Activated naive CD4-positive, alpha-beta T cell treated with anti-CD3 and anti-CD28 coated beads, Interleukin-2, amount 50 U/mL, for 16 hours (primary cell): ENCODE measurements around the gene AHDC1.
"Not testable (repeated sequence)": the region's sequence is repeated elsewhere in the genome, so short reads cannot be mapped to it uniquely, and the experiment has no call there.

Experiments used
- DNase-seq: peaks from one replicate; pipeline ENCODE4 v3.0.0-alpha.2; 2020

AHDC1 gene

DNA sequence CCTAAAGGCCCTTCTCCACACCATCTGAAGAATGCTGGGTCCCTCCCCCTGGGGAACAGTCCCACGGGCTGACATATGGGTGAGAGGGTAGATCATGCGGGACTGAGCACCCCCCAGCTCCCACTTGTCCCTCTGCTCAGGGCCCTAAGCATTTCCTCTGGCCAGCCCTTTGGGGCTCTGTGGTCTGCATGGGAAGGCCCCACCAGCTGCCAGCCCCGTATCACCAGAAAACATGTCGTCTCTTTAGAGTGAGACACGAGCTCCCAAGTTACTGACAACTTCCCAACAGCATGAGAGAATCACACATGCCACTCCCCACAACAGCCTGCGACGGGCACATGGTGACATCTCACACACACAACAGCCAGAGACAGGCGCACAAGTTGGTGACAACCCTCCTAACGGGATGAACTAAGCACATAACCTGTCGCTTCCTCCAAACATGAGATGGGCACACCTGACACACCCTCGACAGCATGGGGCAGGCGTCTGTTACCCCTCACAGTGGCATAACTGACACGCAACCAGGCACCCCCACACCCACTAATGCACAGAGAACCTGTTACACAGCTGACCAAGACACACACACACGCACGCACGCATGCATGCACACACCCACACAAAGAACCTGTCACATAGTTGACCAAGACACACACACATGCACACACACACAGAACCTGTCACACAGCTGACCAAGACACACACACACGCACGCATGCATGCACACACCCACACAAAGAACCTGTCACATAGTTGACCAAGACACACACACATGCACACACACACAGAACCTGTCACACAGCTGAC, 41.2 kb downstream of the AHDC1 start:
- DNase-seq, result no peak

DNA sequence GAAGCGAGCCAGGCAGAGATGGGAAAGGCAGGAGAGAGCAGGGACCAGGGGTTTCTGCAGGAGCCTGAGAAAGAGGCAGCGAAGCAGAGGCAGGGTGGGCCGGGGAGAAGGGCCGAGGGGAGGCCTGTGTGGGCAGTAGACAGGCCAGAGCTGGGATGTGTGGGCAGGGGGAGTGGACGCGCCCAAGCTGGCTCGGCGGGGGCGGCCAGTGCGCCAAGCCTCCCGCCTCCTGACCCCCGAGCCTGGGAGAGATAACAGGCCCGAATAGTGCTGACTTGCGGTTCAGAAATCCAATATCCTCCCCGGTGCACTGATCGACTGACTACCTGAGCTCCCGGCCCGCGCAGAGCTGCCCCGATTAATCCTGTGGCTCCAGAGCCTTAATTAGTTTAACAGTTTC, 41.9 kb downstream of the AHDC1 start:
- DNase-seq, result no peak

DNA sequence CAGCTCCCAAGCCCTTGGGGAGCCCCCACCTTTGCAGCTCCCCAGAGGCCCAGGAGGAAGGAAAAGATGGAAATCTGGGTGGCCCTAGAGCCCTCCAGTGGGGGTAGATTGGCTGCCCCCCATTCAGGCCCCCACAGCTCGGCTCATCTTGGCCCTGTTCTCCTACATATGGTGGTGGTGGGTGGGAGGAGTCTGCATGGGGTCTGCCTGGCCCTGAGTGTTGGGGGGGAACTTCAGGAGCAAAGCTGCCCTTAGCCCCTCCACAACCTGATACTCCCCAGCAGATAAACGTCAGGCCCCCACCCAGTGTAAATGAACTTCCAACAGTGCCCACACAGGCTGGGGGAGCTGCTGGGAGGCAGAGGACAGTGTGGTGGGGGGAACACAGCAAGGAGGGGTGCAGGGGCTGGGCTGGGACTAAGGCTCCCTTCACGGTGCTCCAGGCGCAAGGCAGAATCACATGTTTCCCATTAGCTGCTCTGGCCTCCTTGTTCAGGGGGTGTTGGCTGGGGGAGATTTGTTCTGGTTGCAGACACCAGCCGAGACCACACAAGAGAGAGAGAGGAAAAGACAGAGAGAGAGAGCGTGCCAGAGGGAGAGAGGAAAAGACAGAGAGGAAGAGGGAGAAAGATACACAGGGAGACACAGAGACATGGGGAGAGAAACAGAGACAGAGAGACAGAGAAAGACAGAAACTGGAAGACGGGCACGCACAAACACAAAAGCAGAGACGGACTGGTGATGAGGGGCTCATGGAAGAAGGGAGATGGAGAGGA, 42.6 kb downstream of the AHDC1 start:
- DNase-seq, result no peak

DNA sequence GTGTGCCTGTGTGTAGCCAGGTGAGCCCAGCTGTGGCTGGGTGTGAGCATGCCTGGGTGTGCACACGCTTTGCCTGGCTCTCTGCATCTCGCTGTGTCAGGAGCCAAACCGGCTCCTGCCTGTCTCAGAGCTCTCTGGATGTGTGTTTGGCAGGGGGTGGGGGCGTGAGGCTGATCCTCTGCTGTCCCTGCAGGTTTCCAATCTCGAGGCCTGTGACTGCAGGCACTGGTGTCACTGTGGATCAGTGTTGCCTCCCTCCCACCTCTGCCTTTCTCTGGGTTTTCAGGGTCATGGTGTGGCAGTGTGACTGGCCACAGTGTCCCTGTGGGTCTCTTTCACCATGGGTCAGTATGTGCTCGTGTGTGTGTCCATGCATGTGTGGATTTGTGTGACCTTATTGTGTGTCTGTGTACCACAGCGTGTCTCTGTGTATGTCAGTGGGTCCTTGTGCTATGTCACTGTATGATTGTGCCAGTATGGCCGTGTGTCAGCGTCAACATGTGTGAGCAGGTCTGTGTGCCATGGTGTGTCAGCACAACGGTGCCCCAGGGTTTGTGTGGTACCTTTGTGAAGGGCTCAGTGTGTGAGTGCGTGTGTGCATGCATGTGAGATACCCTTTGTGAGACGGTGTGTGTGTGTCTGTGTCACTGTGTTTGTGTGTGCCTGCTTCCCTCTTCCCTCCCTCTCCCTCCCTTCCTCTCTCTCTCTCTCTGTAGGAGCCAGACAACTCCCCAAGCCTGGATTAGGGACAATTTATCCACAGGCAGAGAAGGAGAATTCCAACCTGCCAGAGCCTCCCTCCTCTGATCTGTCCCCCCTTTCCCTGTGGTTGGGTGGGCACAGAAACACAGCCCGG, 43.4 kb downstream of the AHDC1 start:
- DNase-seq, result no peak

DNA sequence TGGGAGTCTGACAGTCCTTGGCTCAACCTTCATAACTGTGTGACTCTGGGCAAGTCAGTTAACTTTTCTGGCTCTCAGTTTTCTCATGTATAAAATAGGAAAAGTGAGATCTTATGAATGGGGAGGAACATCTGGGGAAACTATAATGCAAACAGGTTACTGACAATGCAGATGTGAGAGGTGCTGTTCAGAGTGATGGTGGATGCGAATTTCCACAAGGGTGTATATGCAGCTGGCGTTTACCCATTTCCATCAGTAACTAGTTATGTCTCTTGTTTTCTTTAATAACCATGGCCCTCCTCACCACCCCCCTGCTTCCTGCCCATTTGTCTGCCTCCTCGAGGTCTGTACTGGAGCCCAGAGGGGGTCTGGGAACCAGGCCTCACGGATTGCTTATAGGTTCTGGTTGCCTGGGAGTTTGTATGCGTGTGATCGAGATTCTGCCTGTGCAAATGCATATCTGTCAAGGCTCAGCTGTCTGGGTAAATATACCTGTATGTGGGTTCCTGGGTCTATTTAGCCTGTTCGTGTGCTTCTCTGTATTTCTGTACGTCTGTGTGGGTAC, 44.4 kb downstream of the AHDC1 start:
- no peak for DNase-seq

DNA sequence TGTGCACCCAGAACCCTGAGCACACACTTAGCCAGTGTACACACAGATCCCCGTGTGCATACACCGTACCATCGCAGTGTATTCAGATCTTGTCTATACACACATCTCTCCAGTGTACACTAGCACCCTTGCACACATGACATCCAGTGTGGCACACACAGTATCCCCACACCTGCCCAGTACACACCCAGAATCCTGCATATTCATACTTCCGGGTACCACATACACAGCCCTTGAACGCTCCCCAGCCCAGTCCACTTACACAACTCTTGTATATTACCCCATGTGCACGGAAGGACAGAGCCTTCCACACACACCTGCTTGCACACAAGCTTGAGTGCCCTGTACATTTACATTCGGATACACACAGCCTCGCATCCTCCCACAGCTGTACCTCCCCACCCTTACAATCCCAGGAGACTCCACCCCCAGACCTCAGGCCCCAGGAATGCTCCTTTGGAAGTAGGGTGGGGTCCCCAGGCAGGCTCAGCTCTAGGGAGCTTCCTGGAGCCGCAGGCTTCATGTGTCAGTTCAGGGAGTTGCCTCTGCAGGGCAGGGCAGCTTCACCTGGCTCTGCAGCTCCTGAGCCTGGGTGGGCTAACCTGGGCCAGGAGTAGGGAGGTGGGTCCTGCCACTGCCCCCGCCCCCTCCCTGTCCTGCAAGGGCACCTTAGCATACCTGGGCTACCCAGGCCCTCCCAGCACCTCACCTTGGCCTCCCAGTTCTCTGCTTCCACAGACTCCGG, 46.2 kb downstream of the AHDC1 start:
- no peak for DNase-seq

DNA sequence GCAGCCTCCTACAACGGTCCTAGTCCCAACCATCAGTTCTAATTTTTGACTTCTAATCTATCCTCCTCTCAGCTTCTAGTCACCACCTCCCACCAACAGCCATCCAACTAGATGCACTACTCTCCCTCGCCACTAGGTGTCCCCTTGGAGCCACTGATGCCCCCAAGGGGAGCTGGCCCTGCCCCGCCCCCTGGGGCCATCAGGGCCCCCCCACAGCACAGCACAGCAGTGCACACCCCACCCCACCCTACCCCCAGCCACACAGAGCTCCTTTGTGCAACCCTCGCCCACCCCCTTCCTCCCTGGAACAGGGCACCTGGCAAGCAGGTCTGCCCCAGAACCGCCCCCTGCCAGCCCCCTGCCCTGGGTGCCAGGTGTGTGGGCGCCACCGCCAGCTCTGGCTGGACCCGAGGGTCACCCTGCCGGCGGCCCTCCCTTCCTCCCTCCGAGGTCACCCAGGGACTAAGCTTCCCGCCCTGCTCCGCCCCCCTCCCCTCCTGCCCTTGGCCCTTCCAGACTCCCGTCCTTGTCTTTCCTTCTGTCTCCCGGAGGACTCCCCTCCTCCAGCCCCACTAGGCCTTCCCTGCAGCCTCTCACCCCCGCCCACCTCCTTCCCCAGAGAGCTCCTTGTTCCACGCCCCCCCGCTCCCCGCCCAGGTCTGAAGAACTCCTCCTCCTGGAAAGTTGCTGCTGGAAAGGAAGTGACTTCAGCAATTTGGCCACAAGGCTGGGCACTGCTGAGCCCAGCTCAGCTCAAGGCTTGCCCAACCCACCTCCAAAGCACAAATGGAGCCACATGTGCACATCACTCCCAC, 47.0 kb downstream of the AHDC1 start:
- peak; percentile 78 for DNase-seq

DNA sequence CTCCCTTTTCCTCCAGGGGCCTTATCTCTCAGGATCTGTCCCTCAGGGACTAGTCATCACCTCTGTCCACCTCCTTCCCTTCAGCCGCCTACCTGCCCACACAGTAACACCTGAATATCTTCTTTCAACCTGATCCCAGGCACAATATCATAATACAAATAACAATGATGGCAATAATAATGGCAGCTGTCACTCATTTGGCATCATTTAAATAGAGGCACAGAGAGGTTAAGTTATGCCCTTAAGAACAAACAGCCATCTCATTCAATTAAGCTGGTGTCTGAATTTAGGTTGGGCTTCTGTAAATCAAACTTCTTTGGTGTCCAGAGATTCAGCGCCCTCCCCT, 47.5 kb downstream of the AHDC1 start:
- no peak for DNase-seq

DNA sequence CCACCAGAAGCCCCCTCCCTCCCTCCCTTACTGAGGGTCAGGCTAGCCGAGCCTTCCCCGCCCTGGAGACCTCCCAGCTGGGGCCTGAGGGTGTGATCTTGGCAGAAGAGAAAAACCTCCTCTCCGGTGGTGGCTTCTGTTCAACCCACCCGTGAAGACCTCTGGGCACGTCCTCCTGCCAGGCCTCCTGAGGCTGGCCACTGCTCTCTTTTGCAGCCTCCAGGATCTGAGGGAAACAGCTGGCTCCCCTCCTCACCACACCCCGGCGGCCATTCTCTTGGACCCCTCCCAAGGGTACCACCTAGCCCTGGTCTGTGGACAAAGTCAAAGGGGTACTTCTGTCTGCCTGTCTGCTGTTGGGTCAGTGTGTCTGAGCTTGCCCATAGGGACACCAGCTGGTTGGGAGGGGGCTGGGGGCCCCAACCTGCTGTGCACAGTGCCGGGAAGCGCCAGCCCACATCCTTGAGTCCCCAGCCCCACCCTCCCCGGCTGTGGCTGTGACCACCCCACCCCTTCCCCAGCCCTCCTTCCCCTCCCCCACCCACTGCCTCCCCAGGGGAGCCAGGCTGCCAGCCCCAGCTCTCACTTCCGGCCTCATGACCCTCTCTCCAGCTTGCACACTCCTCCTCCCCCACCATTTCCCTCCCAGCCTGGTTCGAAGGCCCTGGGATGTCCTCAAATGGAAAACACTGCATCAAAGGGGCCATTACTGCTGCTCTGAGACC, 48.1 kb downstream of the AHDC1 start:
- DNase-seq, result no peak

DNA sequence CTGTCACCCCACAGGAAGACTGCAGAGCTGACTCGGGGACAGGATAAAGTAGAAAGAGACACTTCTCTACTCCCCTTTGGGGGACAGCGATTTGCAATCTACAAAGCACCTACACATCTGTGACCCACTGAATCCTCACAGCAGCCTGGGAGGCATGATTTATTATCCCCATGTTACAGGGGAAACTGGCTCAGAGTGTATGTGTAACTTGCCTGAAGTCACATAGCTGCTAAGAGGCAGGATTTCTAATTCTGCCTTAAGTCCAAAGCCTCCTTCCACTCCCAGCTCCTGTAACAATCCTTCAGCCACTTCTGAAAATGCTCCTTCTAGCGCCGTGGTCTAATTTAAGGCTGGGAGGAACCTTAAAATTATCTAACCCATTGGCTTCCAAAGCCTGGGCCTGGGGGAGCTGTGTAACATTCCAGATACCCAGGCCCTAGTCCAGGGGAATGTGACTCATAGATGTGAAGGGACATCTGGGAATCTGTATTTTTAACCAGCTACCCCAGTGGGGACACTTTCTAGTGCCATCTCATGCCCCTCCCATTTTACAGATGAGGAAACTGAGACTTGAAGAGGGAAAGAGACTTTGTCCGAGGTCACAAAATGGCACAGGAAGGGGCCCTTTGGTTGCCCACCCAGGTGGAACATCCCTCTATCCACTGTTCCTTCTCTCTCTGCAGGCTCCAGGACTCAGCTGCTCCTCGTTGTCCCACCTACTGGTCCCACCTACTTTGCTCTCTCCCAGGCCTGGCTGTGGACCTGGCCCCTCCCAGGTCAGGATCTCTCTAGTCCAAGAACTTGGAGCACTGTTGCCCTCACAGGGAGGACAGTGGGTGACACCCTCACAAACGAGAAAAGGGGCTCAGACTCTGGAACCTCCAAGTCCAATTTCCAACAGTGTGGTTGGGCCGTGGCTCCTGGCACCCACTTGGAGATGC, 48.9 kb downstream of the AHDC1 start:
- DNase-seq, result no peak

DNA sequence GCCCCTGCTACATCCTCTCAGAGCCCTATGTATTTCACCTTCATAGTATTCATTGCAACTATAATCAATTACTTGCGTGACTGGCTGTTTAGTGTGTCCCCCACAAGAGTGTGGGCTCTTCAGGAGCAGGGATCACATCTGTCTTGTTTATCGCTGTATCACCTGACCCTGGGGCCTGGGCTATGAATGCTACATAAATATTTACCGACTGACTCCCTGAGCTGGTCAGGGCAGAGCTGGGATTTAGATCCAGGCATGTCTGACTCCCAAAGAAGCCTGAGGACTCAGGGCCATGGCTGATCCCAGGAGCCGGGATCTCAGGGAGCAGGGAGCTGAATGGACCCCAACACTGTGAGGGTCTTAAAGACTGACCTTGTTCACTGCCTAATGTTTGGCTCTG, 49.7 kb downstream of the AHDC1 start:
- DNase-seq, result no peak

DNA sequence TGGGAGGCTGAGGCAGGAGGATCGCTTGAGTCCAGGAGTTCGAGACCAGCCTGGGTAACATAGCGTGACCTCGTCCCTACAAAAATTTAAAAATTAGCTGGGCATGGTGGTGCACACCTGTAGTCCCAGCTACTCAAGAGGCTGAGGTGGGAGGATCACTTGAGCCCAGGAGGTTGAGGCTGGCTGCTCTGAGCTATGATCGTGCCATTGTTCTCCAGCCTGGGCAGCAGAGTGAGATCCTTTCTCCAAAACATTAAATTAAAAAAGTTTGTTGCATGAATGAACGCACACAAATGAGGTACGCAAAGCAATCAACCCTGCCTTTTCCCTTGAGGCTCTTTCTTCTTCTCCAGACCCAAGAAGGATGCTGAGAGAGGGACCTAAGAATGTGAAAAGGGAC, 50.1 kb downstream of the AHDC1 start:
- not testable (repeated sequence) for DNase-seq

DNA sequence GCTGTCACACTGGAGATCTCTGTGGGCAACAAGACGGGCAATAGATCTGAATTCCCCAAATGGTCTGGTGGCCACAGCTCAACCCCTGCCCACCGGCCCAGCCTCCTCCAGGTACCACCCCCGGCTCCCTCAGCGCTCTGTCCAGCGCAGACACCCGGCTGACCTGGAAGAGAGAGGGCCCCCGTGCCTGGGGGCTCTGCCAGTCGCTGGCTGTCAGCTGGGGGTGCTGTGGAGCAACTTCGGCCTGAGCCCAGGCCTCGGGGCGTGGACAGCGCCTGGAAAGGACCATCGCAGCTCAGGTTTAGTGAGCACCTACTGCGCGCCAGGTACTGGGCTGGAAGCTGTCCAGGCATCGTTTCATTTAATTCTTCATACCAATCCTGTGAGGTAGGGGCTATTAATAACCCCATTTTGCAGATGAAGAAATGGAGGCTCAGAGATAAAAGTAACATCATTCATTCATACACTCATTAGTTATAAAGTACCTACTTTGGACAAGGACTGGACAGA, 51.0 kb downstream of the AHDC1 start:
- no peak for DNase-seq

DNA sequence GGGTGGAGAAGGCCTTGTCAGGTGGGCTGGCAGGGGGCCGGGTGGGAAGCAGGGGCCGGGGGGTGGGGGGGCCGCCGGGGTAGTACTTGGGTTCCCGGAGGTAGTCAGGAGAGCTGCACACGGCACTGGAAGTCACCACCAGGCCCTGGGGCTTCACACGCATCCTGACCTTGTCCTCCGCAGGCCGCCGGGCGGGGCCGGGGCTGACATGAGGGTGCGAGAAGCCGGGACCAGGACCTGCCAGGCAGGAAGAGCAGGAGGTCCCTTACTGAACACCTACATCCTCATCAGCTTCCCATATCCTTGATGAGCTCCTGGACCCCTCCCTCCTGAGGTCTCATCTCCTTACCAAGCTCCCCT, 52.0 kb downstream of the AHDC1 start:
- DNase-seq, result no peak

DNA sequence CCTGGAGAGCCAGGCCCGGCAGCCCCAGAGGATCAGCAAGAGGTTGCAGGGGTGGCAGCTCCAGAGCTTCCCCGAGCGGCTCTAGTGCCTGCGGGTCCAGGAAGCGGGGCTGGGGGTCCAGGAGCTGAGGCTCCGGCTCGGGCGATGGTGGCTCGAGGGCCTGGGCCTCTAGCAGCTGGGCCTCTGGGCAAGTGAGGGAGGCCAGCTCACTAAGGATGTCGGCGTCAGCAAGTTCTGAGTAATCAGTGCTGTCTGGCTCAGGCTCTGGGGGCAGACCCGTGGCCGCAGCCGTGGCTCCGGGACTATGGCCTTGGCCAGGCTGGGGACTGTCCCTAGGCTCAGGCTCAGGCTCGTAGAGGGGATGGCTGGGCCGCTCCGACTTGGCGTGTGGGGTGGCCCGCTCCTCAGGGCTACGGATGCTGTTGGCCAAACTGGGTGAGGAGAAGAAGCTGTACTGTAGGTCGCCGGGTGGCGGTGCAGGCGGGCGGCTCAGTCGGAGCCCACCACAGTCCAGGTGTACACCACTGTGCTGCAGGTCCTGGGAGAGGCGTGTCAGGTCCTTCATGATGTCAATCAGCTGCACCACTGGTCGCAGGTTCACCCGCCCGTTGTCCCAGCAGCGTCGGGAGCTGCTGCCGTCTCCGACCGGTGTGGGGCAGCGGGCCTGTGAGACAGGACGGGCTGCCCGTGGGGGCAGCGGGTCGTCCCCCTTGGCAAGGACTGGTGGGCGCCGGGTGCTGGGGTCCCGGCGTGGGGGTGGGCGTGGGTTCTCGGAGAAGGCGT, 52.6 kb downstream of the AHDC1 start:
- DNase-seq, result no peak

DNA sequence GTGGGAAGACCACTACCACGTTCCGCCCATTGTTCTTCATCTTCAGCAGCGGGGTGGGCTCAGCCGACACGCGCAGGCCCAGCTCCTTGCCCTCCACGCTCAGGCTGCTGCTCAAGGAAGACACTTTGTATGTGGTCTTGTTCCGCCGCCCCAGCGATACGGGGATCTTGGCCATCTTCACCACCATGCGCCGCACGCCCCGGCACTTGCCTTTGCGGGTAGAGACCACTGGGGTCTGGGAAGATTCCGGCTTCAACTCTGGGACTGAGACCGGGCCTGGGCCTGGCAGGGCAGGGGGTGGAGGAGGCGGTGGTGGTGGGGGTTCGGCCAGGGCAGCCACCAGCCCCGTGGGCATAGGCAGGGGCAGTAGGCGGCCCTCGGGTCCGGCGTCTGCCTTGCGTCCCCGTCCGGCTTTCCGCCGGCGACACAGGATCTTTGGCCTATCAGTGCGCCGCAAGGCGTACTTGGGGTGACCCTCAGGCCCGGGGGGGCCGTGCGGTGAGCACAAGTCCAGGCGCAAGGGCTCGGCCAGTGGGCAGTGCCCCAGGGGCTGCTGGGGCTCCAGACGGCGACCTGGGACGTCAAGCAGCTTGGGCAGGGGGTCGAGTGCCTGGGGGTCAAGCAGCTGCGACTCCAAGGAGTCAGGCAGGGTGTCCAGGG, 53.3 kb downstream of the AHDC1 start:
- no peak for DNase-seq

DNA sequence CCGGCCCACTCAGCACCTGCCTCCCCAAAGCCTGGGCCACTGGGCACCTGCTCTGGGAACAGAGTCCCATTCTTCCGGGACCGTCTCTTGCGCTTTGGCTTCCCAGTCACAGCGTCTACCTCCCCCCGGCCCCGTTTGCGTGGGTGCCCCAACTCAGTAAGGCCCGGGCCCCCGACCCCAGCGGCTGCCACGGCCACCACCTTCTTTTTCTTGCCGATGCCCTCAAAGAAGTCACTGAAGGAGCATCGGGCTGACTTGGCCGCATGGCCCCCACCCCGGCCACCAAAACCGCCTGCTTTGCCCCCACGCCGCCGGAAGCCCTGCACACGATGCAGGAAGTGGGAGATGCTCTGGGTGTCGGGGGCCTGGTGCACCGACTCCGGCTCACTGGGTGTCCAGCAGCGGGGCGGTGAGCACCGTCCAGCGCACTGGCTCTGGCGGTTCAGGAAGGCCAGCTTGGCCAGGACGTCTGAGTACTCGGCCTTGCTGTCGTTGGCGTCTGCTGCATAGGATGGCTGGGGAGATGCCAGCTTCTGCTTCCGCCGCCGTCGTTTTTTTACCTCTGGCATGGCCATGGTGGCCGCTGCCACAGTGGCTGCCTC, 54.0 kb downstream of the AHDC1 start:
- no peak for DNase-seq
